ENCODE data around the gene PDE4B. TPM values are rescaled to one million over a fixed set of nuclear protein-coding genes. Genes with fewer than 3 reads are reported as not detected.

Gene PDE4B
- polyA plus RNA-seq, 1 donor from 2014 or later = 135 TPM

- Histone ChIP-seq H3K27ac (ENCODE audit: low read length) (no peak overlapping the region), H3K36me3 (ENCODE audit: insufficient read depth, low read length) (no peaks in the 10 kb centered on the region), H3K9ac (ENCODE audit: low read length) (no peak overlapping the region), H3K79me2 (replicated peaks; ENCODE audit: insufficient read depth, low read length) (peaks cover 36% of the 10 kb centered on the region), H4K20me1 (ENCODE audit: insufficient read depth) (no peaks in the 10 kb centered on the region), H3K9me2 (ENCODE audit: insufficient read depth, low read length) (no peaks in the 10 kb centered on the region), H3K9me3 (ENCODE audit: low read length) (no peaks in the 10 kb centered on the region), H3K4me2 (ENCODE audit: low read length) (no peak overlapping the region), H2AFZ (ENCODE audit: low read depth, low read length) (no peak overlapping the region), H3K4me3 (ENCODE audit: low read length) (no peak overlapping the region), H3F3A (ENCODE audit: insufficient read depth, low read length, poor library complexity, severe bottlenecking) (no peaks in the 10 kb centered on the region), H3K27me3 (ENCODE audit: insufficient read depth, low read depth, low read length) (no peaks in the 10 kb centered on the region)
- no peak for TF ChIP-seq MXI1 (conservative IDR thresholded peaks at IDR 0.05; ENCODE audit: poor library complexity, severe bottlenecking)
- TF ChIP-seq RAD21 (conservative IDR thresholded peaks at IDR 0.05) = no peak
- TF ChIP-seq POLR2AphosphoS5 (IDR thresholded peaks at IDR 0.05) = no peak
- TF ChIP-seq EP300 (conservative IDR thresholded peaks at IDR 0.05; ENCODE audit: poor library complexity, severe bottlenecking) = no peak
- no peak for TF ChIP-seq SMC3 (conservative IDR thresholded peaks at IDR 0.05; ENCODE audit: poor library complexity)
- no peak for TF ChIP-seq EZH2 (IDR thresholded peaks at IDR 0.05; ENCODE audit: borderline replicate concordance, insufficient read depth, low read length, poor library complexity, severe bottlenecking)
These were observed 203.2 kb downstream of the PDE4B start for GRCh38 chr1:65995928-65996327.

- no peaks in the 10 kb centered on the region for H3F3A ChIP-seq (ENCODE audit: insufficient read depth, low read length, poor library complexity, severe bottlenecking)
- H3K4me2 ChIP-seq (ENCODE audit: low read length) = no peak overlapping the region
- TF ChIP-seq RAD21 (conservative IDR thresholded peaks at IDR 0.05) (no peak), CTCF (IDR thresholded peaks at IDR 0.05; ENCODE audit: poor library complexity, severe bottlenecking) (no peak), SMC3 (conservative IDR thresholded peaks at IDR 0.05; ENCODE audit: poor library complexity) (no peak), POLR2AphosphoS5 (IDR thresholded peaks at IDR 0.05) (no peak), TAF1 (IDR thresholded peaks at IDR 0.05; ENCODE audit: low read depth) (no peak), EP300 (conservative IDR thresholded peaks at IDR 0.05; ENCODE audit: poor library complexity, severe bottlenecking) (no peak), REST (IDR thresholded peaks at IDR 0.05; ENCODE audit: borderline replicate concordance) (no peak), EZH2 (IDR thresholded peaks at IDR 0.05; ENCODE audit: borderline replicate concordance, insufficient read depth, low read length, poor library complexity, severe bottlenecking) (no peak), MXI1 (conservative IDR thresholded peaks at IDR 0.05; ENCODE audit: poor library complexity, severe bottlenecking) (no peak)
- no peak overlapping the region for H3K9ac ChIP-seq (ENCODE audit: low read length)
- no peaks in the 10 kb centered on the region for H3K9me3 ChIP-seq (ENCODE audit: low read length)
- H3K4me3 ChIP-seq (ENCODE audit: low read length) = no peak overlapping the region
- H2AFZ ChIP-seq (ENCODE audit: low read depth, low read length) = no peak overlapping the region
- no peaks in the 10 kb centered on the region for H3K36me3 ChIP-seq (ENCODE audit: insufficient read depth, low read length)
- no peaks in the 10 kb centered on the region for H3K9me2 ChIP-seq (ENCODE audit: insufficient read depth, low read length)
- H4K20me1 ChIP-seq (ENCODE audit: insufficient read depth) = no peaks in the 10 kb centered on the region
- H3K27me3 ChIP-seq (ENCODE audit: insufficient read depth, low read depth, low read length) = no peaks in the 10 kb centered on the region
- H3K27ac ChIP-seq (ENCODE audit: low read length) = no peak overlapping the region
- peaks cover 39% of the 10 kb centered on the region for H3K79me2 ChIP-seq (replicated peaks; ENCODE audit: insufficient read depth, low read length)
These were observed 205.0 kb downstream of the PDE4B start for GRCh38 chr1:65997693-65998092.

Data from neural cell (in vitro differentiated cells).